Islet precursor cell (in vitro differentiated cells): ENCODE measurements around the gene TBC1D20.
"Not testable (repeated sequence)": the region's sequence is repeated elsewhere in the genome, so short reads cannot be mapped to it uniquely, and the experiment has no call there.

ENCODE experiments used
- DNase-seq: peaks from one replicate; pipeline ENCODE4 v3.0.0-alpha.2; 2018

The TBC1D20 gene

DNA sequence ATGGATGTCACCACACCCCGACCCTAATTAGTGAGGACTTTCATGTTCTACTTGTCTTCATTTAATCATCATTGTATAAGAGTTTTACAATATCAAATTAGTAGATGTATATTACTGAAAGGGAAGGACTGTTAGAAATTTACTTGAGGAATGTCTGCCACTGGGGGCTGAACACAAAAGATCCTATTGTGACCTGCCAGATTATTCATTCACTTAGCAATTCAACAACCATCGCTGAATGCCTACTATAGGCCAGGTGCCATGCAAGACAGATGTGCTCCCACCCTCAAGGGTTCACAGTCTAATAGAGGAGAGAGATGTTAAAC is 62.2 kb downstream of the TBC1D20 start:
- no peak for DNase-seq

DNA sequence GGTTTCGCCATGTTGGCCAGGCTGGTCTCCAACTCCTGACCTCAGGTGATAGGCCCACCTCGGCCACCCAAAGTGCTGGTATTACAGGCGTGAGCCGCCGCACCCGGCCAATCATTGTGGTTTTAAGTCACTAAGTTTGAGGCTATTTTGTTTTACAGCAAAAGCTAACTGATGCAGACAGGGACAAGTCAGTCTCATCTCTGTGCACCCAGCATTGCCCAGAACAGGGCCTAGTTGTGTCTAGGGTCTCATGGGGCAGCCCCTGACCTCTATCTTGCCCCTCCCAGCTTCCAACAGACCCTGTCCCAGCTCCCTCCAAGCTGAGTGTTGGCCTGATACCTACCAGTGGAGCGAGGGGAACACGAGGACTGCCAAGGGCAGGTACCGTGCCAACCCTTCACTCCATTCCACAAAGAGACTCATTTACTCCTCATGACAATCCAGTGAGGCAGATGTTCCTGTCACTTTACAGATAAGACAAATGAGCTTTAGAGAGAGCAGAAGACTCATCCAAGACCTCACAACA is 63.1 kb downstream of the TBC1D20 start:
- DNase-seq: no peak

DNA sequence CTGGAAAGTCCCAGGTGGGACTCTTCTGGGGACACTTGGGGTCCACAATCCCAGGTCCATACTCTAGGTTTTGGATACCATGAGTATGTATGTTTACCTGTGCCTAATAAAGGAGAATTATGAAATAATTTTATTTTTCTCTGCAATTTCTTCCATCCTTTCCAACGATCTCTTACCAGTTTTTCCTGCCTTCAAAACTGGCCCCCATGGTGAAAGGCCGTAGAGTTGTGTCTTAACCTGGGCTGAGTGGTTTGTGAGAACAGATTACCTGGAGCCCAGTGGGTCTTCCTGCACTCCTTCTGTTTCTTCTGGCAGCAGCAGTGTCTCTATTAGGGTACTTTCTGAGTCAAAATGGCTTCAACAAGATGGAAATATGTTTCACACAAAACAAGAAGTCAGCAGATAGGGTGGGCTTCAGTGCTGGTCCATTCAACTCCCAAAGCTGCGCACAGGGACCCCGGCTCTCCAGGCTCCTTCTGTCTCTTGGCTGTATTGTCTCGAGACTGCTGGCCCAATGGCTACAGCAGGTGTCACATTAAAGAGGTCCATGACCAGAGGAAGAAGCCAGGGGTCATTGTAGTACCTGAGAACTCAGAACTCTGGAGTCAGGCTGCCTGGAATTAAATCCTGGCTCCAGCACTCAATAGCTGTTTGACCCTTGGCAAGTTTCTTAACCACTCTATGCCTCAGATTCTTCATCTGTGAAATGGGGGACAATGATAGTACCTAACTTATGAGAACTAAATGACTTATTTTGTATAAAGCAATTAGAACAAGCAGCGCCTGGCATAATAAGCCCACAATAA is 64.7 kb downstream of the TBC1D20 start:
- no peak for DNase-seq

DNA sequence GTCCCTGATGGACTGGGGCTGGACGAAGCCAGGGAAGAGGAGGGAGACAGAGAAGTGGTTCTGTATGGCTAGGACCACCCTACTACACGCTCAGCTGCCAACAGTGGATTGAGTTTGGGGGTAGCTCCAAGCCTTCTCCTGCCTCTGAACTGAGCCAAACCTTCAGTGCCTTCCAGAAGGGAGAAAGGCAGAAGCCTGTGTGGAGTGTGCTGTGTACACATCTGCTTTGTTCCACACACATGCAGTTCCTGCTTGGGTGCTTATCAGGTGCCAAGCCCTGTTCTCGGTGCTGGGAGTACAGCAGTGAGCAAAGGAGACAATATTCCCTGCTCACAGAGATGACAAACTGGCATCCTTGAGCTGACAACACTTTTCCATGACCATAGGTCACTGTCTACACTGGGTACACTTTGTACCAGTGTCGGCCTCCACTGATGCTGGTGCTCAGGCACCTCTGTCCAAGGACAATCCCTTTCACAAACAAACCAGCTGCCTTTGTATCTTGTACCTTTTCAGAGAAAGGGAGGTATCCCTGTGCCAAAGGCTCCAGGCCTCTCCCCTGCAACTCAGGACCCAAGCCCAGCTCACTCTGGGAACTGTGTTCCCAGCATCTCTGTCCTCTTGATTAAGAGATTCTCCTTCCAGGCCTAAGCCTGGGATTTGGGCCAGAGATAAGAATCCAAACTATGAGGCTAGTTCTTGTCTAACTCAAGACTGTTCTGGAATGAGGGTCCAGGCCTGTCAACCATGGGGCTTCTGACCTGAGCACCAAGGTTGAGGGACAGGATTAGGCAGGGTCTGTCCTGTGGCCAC is 65.5 kb downstream of the TBC1D20 start:
- DNase-seq: no peak

DNA sequence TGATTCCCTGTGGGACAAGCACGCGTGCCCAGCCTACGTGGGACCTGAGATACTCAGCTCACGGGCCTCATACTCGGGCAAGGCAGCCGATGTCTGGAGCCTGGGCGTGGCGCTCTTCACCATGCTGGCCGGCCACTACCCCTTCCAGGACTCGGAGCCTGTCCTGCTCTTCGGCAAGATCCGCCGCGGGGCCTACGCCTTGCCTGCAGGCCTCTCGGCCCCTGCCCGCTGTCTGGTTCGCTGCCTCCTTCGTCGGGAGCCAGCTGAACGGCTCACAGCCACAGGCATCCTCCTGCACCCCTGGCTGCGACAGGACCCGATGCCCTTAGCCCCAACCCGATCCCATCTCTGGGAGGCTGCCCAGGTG is 66.1 kb downstream of the TBC1D20 start:
- DNase-seq: no peak

DNA sequence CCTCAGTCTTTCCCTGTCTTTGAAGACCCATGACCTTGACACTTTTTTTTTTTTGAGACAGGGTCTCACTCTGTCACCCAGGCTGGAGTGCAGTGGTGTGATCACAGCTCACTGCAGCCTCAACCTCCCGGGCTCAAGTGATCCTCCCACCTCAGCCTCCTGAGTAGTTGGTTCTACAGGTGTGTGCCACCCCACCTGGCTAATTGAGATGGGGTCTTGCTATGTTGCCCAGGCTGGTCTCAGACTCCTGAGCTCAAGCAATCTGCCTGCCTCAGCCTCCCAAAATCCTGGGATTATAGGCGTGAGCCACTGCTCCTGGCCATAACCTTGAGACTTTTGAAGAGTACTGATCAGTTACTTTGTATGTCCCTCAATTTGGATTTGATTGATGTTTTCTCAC is 69.0 kb downstream of the TBC1D20 start:
- not testable (repeated sequence) for DNase-seq

DNA sequence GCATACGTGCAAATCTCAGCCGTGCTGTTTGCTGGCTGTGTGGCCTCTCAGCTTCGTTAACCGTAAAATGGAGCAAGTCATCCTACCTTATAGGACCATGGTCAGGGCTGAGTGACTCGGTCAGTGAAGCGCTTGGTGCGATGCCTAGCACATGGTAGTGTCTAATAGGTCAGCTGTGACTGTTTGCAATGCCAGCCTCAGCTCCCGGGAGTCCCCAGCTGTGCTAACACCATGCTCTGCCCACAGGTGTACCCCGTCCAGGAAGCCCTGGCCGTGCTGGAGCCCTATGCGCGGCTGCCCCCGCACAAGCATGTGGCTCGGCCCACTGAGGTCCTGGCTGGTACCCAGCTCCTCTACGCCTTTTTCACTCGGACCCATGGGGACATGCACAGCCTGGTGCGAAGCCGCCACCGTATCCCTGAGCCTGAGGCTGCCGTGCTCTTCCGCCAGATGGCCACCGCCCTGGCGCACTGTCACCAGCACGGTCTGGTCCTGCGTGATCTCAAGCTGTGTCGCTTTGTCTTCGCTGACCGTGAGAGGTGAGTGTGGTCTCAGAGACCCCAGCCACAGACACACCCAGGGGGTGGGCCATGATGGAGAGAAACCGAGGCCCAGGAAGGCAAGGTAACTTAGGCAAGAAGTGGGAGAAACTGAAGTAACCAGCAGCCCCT is 71.2 kb downstream of the TBC1D20 start:
- no peak for DNase-seq

DNA sequence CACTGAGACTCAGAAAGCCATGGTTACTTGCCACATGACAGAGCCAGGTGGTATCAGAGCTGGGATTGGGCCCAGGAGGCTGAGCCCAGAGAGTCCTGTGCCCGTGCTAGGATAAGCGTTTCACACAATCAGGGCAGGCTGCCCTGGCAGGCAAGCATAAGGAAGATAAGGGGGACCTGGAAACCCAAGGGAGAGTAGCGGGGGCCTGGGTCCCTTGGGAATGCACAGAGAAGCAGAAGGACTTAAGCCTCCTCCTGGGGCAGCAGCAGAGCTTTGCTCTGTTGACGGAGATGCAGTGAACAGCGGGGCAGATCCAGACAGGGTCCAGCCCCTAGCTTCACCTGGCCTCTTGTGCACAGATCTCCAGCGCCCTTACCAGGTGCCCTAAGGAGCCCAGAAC is 73.1 kb downstream of the TBC1D20 start:
- DNase-seq: no peak

DNA sequence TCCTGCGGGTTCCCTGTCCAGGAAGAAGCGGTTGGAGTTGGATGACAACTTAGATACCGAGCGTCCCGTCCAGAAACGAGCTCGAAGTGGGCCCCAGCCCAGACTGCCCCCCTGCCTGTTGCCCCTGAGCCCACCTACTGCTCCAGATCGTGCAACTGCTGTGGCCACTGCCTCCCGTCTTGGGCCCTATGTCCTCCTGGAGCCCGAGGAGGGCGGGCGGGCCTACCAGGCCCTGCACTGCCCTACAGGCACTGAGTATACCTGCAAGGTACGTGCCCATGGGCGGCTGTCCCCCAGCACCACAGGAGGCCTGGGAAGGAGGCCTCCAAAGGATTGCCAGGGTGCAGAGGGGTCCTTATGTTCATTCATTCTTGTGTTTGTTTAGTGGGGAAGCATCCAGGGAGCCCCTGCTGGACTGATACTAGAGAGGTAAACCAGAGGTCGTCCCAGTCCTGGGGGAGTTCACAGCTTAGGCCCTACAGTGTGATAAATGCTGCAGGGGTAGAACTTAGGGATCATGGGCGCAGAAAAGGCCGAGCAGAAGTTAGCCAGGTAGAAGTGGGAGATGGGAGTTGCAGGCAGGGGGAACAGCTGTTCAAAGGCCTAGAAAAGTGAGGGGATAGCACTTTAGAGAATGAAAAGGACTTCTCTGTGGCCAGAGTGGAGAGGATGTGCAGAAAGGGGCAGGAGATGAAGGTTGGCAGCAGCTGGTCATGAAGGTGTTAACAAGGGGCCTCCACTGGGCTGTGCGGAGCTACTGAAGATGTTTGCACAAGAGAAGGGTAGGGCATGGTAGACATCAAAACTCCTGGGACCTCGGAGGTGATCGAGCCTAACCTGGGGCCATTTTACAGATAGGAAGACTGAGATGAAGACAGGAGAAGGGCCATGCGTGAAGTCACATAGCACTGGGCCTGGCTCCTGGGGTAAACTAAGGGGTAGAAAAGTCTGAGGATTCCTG is 74.0 kb downstream of the TBC1D20 start:
- no peak for DNase-seq

DNA sequence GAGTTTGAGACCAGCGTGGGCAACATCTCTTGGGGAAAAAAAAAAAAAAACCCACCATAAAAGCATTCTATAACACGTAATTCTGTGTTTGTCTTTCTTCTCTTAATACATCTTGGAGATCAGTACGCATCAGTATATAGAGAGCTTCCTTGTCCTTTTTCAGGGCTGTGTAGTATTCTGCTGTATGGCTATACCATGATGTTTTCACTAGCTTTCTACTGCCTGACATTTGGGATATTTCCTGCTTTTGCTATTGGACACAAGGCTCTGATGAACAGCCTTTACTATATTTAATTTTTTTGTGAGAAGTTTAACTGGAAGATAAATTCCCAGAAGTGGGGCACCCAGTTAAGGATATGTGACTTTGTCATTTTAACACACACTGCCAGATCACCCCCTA is 74.8 kb downstream of the TBC1D20 start:
- DNase-seq: no peak

DNA sequence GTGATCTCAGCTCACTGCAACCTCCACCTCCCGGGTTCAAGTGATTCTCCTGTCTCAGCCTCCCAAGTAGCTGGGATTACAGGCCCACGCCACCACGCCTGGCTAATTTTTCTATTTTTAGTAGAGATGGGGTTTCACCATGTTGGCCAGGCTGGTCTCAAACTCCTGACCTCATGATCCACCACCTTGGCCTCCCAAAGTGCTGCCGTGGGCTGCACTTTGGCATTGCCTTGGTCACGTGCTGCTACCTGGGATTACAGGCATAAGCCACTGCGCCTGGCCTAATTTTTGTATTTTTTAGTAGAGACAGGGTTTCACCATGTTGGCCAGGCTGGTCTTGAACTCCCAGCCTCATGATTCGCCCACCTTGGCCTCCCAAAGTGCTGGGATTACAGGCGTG is 75.7 kb downstream of the TBC1D20 start:
- not testable (repeated sequence) for DNase-seq
